DMS53 treated with DMSO at 0.1 percent for 48 hours (cell line): Measurements from ENCODE around the gene RAB37.

ENCODE experiments used
- DNase-seq: peaks from one replicate; lab custom pipeline; 2025; ENCODE audit not compliant: unreplicated experiment; lab: John Stamatoyannopoulos, UW

Gene RAB37

GRCh38 chr17:74728033-74728701, 8.9 kb upstream of the RAB37 start:
- no peak for DNase-seq

DNA sequence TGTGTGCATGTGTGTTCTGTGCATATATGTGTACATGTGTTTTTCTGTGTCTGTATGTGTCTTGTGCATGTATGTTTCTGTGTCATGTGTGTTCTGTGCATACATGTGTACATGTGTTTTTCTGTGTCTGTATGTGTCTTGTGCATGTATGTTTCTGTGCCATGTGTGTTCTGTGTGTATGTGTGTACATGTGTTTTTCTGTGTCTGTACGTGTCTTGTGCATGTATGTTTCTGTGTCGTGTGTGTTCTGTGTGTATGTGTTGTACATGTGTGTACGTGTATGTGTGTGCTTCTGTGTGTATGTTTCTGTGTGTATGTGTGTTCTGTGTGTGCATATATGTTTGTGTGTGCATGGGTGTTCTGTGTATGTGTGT, 8.4 kb upstream of the RAB37 start:
- DNase-seq, result no peak

GRCh38 chr17:74729368-74729767, 7.7 kb upstream of the RAB37 start:
- no peak for DNase-seq

DNA sequence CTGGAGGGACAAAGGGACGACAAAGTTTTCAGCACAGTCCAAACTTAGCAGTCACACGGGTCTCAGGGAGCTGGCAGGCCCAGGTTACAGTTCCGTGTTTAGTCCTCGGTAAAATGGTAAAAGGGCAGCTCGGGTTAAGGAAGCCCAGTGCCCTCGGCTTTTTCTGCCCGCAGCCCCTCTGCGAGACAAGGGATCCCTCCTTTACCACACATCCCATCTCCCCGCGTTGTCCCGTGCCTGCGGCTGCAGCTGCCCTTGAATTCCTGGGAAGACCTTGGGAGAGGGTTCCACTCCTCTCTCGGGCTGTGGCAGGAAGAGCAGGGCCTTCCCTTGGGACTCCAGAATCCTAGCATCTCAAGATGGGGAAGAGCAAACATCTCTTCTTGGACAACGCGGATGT, 7.2 kb upstream of the RAB37 start:
- DNase-seq, result no peak

GRCh38 chr17:74730491-74731346, 6.3 kb upstream of the RAB37 start:
- DNase-seq, result no peak

DNA sequence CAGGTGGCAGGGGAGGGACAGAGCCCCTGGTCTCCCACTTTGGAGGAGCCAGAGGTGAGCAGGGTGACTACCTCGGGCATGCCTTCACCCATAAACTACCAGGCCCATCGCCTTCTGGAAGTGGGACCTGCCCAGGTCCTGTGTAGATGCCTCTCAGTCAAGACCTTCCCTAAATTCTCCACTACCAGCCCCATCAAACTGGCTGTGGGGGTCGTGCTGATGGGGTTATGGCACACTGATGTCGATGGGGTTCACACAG, 5.8 kb upstream of the RAB37 start:
- DNase-seq, result no peak

DNA sequence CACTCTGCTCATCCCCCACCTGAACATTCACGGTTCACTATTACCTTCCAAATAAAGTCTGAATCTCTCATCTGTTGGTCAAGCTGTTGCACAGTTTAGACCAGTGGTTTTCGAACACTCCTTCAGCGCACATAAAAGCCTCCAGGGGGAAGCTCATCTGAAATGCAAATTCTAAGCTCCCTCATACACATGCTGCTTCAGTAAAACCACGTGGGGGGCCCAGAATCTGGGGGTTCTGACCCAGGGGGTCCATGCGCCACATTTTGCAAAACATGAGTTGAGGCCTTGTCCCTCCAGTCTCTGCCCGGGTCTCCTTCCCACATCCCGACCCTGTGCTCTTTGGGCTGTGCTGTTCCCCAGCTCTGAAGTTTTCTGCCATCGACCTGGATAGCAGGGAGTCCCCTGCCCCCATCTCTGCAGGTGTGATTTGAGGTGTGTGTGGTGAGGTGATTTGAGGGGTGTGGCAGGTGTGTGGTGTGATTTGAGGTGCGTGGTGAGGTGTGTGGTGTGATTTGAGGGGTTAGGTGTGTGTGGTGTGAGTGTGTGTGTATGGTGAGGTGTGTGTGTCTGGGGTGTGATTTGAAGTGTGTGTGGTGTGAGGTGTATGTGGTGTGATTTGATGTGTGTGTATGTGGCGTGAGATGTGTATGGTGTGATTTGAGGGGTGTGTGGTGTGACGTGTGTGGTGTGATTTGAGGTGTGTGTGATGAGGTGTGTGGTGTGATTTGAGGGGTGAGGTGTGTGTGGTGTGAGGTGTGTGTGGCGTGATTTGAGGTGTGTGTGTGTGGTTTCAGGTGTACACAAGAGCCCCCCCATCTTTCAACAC, 4.8 kb upstream of the RAB37 start:
- no peak for DNase-seq

- no peak for DNase-seq
Observed at GRCh38 chr17:74733365-74734122, 3.5 kb upstream of the RAB37 start.

DNA sequence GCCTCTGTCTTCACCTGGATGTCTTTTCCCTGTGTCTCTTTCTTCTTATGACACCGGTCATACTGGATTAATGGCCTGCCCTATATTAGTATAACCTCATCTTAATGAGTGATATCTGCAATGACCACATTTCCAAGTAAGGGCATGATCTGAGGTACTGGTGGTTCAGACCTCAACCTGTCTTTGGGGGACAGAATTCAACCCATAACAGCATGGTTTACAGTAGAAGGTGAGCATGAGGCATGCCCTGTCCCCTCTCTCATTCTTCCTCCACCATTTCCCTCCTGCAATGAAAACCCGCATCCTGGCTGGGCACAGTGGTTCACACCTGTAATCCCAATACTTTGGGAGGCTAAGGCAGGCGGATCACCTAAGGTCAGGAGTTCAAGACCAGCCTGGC, 2.8 kb upstream of the RAB37 start:
- no peak for DNase-seq

- peak; percentile 45 for DNase-seq
Observed at GRCh38 chr17:74737299-74738050, 419 bp downstream of the RAB37 start.

- DNase-seq, result peak; percentile 72
Observed at GRCh38 chr17:74738051-74738996, 1.3 kb downstream of the RAB37 start.

DNA sequence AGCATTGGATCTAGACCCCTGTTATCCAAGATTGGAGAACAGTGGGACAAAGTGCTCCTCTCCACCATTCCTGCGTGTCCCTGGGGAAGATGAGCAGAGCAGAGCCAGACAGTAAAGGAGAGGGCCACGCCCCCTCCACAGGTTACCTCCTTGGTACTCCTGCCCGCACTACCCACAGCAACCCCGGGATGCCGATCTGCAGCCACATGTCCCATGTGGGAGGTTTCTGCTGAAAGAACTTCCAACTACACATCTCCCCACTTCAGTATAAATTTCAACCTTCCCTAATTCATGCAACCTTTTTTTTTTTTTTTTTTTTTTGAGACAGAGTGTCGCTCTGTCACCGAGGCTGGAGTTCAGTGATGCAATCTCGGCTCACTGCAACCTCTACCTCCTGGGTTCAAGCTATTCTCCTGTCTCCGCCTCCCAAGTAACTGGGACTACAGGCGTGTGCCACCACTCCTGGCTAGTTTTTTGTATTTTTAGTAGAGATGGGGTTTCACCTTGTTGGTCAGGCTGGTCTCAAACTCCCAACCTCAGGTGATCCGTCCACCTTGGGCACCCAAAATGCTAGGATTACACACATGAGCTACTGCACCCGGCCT, 2.3 kb downstream of the RAB37 start:
- no peak for DNase-seq

- DNase-seq, result no peak
Observed at GRCh38 chr17:74740173-74740572, 3.1 kb downstream of the RAB37 start.

DNA sequence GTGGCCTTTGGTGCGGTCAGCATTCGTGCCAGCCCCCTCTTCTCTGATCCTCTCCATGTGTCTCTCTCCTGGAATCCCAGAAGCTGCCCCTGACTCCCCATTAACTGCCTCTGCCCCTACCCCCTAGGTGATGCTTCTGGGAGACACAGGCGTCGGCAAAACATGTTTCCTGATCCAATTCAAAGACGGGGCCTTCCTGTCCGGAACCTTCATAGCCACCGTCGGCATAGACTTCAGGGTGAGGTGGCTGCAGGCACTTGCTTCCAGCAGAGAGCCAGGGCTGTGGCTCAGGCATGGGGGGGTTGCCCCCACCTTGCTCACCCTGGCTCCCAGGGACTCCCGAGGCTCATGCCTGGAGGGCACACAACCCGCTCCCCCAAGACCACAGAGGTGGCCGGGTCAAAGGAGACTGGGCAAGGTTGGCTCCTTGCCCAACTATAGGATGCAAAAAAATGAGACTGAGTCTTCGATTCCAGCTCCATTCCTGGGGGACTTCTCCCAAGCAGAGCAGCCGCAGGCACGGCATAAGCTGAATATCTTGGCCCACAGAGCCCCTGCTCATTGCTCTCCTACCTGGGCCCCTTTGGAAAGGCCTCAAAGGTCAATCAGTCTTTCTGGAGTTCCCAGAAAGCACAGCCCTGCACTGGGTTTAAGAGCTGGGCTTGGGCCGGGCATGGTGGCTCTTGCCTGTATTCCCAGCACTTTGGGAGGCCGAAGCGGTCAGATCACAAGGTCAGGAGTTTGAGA, 3.8 kb downstream of the RAB37 start:
- DNase-seq, result no peak

GRCh38 chr17:74742153-74742515, 5.1 kb downstream of the RAB37 start:
- DNase-seq, result peak; percentile 59

DNA sequence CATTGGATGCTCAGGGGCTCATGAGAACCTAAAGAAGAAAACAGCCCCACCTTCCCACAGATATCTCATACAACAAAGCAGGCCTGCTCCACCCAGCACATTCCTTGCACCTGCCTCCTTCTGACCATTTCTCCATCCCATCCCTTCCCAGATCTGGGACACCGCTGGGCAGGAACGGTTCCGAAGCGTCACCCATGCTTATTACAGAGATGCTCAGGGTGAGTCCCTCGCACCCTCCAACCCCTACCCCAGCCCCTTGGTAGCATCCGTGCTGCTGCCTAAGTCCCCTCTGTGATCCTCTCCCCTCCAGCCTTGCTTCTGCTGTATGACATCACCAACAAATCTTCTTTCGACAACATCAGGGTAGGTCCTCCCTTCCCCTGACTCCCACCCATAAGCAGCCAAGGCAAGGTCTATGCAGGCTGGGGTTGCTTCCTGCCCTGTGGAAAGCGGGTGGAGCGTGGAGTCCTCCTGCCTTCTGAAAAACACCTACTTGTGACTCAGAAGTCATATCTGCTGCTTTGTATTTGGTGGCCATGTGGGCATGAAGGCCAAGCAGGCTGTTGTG, 6.0 kb downstream of the RAB37 start:
- DNase-seq, result no peak

DNA sequence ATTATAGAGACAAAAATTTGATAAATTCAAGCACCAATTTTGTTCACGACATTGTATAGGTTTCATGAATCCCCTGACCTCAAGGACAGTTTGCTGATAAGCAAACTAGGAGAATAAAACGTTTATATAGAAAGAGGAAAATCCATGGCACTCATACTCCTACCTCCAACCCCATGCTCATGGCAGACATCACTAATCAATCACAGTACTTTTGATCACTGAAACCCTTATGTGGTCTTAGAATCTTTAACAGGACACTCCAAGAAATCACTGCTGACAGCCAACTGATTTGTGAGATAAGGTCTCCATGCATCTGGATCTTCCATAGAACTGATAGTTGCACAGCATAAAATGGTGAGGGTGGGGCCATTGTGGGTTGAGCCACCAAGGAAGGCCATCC, 6.7 kb downstream of the RAB37 start:
- DNase-seq, result no peak

DNA sequence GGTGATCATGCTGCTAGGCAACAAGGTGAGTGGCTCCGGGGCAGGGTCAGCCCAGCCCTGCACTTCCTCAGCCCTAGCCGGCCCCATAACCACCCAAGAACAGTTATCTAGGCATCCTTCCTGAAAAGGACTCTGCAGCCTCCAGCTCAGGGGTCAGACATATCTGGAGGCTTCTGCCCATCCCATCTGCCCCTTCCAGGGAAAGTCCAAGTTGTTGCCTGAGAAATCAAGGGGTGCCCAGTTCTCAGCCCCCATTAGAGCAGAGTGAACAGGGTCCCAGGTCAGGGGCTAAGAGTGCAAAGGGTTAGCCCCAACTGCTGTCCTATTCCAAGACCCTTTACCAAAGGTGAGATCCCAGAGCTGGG, 7.3 kb downstream of the RAB37 start:
- no peak for DNase-seq
